ENCODE results near the gene OR51E2. TPM values are rescaled to one million over a fixed set of nuclear protein-coding genes. Genes with fewer than 3 reads are reported as not detected.

The OR51E2 gene
- total RNA-seq, 1 experiment from 2014 or later, result not detected

DNA sequence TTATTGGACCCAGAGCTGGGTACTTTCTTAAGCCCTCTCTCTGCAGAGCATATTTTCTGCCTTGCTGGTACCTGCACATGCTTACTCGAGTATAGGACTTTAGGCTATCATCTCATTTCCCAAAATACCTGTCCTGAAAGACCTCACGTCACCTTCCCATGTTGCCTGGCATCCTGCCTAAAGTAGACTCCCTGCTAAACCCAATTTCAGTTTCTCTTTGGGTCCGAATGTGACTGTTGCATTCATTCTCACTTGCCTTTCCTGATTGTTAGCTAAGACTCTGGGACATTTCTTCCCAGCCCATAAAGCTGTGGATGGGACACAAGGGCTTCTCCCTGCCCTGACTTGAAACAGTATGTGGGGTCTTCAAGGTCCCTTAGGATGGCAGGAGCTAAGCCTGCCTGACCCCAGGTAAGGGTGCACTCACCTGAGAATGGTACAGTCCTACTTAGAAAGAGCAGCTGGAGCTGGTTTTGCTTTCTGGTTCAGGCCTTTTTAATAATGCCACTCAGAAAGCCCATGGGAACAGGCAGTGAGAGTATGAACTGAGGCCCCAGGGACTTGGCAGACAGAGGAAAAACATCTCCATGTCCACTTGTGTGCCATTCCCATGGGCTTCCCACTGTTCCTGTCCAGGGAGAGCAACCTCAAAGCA is 12.9 kb downstream of the OR51E2 start:
- Histone ChIP-seq H3K18ac (ENCODE audit: insufficient read length, low read depth, low read length) (no peak overlapping the region), H3K23me2 (ENCODE audit: insufficient read length, low read depth, low read length, poor library complexity, severe bottlenecking) (no peaks in the 10 kb centered on the region), H3T11ph (ENCODE audit: low read length) (no peak overlapping the region), H2BK120ac (ENCODE audit: low read depth, low read length, poor library complexity, severe bottlenecking) (no peak overlapping the region), H3K4ac (ENCODE audit: low read depth, low read length) (no peak overlapping the region), H3K14ac (ENCODE audit: insufficient read depth, low read length) (no peak overlapping the region), H3K27me3 (ENCODE audit: insufficient read depth, low read length) (no peaks in the 10 kb centered on the region), H4K8ac (replicated peaks; ENCODE audit: insufficient read length, low read depth, low read length) (no peak overlapping the region), H3K27ac (ENCODE audit: insufficient read length, low read depth, low read length) (no peak overlapping the region), H3K4me2 (ENCODE audit: insufficient read depth, insufficient read length, low read length) (no peak overlapping the region), H3K79me2 (ENCODE audit: insufficient read depth, low read length) (no peaks in the 10 kb centered on the region), H3K23ac (ENCODE audit: insufficient read length, low read depth, low read length) (no peak overlapping the region), H3K9ac (ENCODE audit: extremely low read depth, insufficient read length, low read length) (no peak overlapping the region), H3K56ac (ENCODE audit: insufficient read length, low read depth, low read length) (no peak overlapping the region), H2AFZ (ENCODE audit: low read length) (no peak overlapping the region), H3K4me1 (ENCODE audit: insufficient read depth, low read length) (no peaks in the 10 kb centered on the region), H4K91ac (ENCODE audit: insufficient read length, low read depth, low read length) (no peak overlapping the region), H2BK20ac (ENCODE audit: low read depth, low read length, poor library complexity, severe bottlenecking) (no peak overlapping the region), H4K20me1 (ENCODE audit: control insufficient read depth, insufficient read depth, insufficient read length) (no peaks in the 10 kb centered on the region), H3K9me3 (ENCODE audit: control insufficient read depth, low read depth, low read length) (no peaks in the 10 kb centered on the region), H2BK15ac (ENCODE audit: low read depth, low read length) (no peak overlapping the region), H2BK12ac (ENCODE audit: insufficient read length, low read depth, low read length) (no peak overlapping the region), H3K79me1 (ENCODE audit: insufficient read depth, low read depth, low read length, poor library complexity, severe bottlenecking) (no peaks in the 10 kb centered on the region), H2BK5ac (ENCODE audit: insufficient read length, low read length) (no peak overlapping the region), H4K5ac (ENCODE audit: insufficient read length, low read depth, low read length) (no peak overlapping the region), H2AK5ac (ENCODE audit: insufficient read length, low read length) (no peak overlapping the region)
- Mint-ChIP-seq H3K4me1 (no peaks in the 10 kb centered on the region), H3K4me3 (no peak overlapping the region), H3K36me3 (ENCODE audit: insufficient read depth in 1 of 3, low read depth in 3 of 3) (no peaks in the 10 kb centered on the region), H3K27ac (peak overlapping the region in 1 of 3 experiments; percentile 73; a peak in 1 of 7 replicates), H3K27me3 (ENCODE audit: low read depth) (no peaks in the 10 kb centered on the region), H3K9me3 (no peaks in the 10 kb centered on the region; a peak in 1 of 5 replicates)
- TF ChIP-seq CTCF (conservative IDR thresholded peaks at IDR 0.05), result no peak
- no peak for DNase-seq
- WGBS (ENCODE audit: extremely low coverage, insufficient read length, low lambda C conversion rate), result no CpG with 5 or more reads among the region's 3 CpGs
